Brain pericyte (primary cell): ENCODE measurements around the gene LAPTM4A.
"Not testable (repeated sequence)": the region's sequence is repeated elsewhere in the genome, so short reads cannot be mapped to it uniquely, and the experiment has no call there.

ENCODE experiments used
- DNase-seq: peaks from one replicate; pipeline ENCODE4 v3.0.0-alpha.2; 2012; ENCODE audit warnings: low read depth, low spot score

The LAPTM4A gene

GRCh38 chr2:20051532-20052228, at the start of gene LAPTM4A:
Gene LAPTM4A (minus strand): TSS chr2:20051628. CDS start chr2:20051520, 108 bp downstream.
- DNase-seq, result peak; percentile 98

- DNase-seq, result no peak
Observed at GRCh38 chr2:20100711-20101110, 49.3 kb upstream of the LAPTM4A start.

- no peak for DNase-seq
Observed at GRCh38 chr2:20099780-20100179, 48.4 kb upstream of the LAPTM4A start.

- peak; percentile 78 for DNase-seq
Observed at GRCh38 chr2:20097889-20098714, 46.7 kb upstream of the LAPTM4A start.

GRCh38 chr2:20095469-20095868, 44.0 kb upstream of the LAPTM4A start:
- DNase-seq, result no peak

GRCh38 chr2:20094955-20095354, 43.5 kb upstream of the LAPTM4A start:
- DNase-seq, result no peak

GRCh38 chr2:20094142-20094755, 42.8 kb upstream of the LAPTM4A start:
- no peak for DNase-seq

GRCh38 chr2:20093263-20094141, 42.1 kb upstream of the LAPTM4A start:
- DNase-seq, result peak; percentile 42

GRCh38 chr2:20092901-20093235, 41.4 kb upstream of the LAPTM4A start:
- DNase-seq, result no peak

GRCh38 chr2:20092226-20092900, 40.9 kb upstream of the LAPTM4A start:
- no peak for DNase-seq

GRCh38 chr2:20091305-20091991, 40.0 kb upstream of the LAPTM4A start:
- no peak for DNase-seq

GRCh38 chr2:20089715-20090464, 38.5 kb upstream of the LAPTM4A start:
- DNase-seq, result no peak

GRCh38 chr2:20085909-20086308, 34.5 kb upstream of the LAPTM4A start:
- not testable (repeated sequence) for DNase-seq

- not testable (repeated sequence) for DNase-seq
Observed at GRCh38 chr2:20082812-20083211, 31.4 kb upstream of the LAPTM4A start.

GRCh38 chr2:20081841-20082240, 30.4 kb upstream of the LAPTM4A start:
- no peak for DNase-seq

GRCh38 chr2:20080839-20081415, 29.5 kb upstream of the LAPTM4A start:
- DNase-seq, result no peak

GRCh38 chr2:20080428-20080827, 29.0 kb upstream of the LAPTM4A start:
- DNase-seq, result no peak

GRCh38 chr2:20079546-20080115, 28.2 kb upstream of the LAPTM4A start:
- no peak for DNase-seq

- no peak for DNase-seq
Observed at GRCh38 chr2:20077411-20077940, 26.0 kb upstream of the LAPTM4A start.
